GM21526 (cell line): ENCODE measurements around the gene ARFRP1.

Source experiments
- ATAC-seq: cut with Tn5 transposase; IDR thresholded peaks from one replicate; pipeline ENCODE4 v1.9.1; 2021; ENCODE audit warnings: moderate library complexity; ENCODE audit not compliant: unreplicated experiment, low FRiP score

ARFRP1 gene

GRCh38 chr20:63744158-63744557, 36.4 kb upstream of the ARFRP1 start:
- no peak for ATAC-seq

DNA sequence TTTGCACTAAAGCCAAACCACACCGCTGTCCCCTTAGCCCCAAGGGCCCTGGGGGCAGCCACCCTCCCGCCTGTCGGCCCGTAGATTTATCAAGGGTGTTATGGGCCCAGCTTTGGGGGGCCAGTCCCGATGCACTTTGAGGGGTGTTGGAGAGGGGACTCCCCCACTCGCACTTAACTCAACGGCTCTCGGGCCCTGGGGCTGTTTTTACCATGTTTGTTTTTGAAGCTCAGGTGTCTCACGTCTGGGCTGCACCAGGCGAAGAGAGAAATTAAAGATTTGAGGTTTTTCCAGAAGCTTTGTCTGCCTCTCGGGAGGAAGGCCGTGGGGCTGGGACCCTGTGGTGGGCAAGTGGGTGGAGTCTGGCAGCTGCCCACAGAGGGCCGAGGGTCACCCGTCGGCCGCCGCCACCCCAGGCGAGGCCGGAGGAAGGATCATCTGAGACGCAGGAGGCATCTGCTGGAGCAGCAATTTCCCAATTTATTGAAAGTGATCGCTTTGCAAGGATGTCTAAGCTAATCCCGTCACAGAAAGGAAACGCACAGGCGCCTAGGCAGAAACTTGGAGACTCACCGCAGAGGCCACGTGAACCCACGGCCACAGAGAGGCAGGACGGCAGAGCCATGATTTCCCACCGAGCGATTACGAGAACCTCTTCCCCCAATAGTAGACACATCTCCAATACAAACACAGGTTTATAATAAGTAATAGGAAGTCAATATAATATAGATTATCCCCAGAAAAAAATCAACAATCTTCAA, 35.6 kb upstream of the ARFRP1 start:
- ATAC-seq = no peak

- ATAC-seq = no peak
Observed at GRCh38 chr20:63742381-63743024, 34.7 kb upstream of the ARFRP1 start.

DNA sequence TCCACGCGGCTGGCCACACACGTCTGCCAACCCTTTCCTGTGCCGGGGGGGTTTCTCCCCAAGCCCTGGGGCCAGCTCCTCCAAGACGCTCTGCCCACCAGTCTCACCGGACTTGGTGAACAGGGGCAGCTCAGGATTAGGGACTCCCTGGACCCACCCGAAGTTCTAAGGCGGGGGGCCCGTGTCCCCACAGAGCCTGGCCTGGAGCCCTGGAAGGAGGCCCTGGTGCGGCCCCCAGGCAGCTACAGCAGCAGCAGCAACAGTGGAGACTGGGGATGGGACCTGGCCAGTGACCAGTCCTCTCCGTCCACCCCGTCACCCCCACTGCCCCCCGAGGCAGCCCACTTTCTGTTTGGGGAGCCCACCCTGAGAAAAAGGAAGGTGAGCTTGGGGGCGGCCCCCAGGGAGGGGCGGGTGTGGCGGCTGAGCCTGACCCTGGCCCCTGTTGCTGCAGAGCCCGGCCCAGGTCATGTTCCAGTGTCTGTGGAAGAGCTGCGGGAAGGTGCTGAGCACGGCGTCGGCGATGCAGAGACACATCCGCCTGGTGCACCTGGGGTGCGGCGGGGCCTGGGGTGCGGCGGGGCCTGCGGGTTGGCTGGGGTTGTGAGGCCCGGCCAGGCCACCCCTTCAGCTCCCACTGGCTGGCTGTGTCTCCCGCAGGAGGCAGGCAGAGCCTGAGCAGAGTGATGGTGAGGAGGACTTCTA, 34.1 kb upstream of the ARFRP1 start:
- ATAC-seq = no peak

- ATAC-seq = no peak
Observed at GRCh38 chr20:63741354-63741675, 33.5 kb upstream of the ARFRP1 start.

DNA sequence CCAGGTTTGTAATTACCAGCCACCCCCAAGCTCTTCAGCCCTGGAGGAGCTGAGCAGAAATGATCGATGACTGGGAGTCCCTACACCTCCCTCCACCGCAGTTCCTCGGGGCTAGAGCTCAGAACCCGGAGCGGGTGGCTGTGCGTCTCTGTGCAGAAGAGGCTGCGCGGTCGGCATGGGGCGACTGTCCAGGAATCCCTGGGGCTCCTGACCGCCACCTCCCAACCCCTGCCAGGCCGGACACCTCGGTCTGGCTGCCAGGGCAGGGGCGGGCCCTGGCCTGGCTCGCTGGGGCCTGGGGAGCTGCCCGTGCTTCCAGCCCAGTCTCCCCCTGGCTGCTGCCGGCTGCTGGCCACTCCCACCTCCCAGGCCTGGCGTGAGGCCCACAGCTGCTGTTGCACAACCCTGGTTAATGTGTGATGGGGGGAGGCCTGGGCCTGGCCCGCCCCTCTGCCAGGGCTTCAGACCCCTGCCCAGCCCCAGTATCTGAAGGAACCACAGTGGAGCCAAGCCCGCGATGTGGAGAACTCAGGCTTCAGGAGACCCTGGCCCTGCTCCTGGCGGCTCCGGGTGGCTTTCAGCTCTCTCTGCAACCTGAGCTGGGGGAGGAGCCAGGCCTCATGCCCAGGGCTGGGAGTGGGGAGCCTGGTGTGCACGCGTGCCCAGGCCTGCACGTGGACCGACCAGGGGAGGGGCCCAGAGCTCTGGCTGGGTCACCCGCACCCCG, 33.0 kb upstream of the ARFRP1 start:
- no peak for ATAC-seq

GRCh38 chr20:63740070-63740626, 32.4 kb upstream of the ARFRP1 start:
- ATAC-seq = no peak

DNA sequence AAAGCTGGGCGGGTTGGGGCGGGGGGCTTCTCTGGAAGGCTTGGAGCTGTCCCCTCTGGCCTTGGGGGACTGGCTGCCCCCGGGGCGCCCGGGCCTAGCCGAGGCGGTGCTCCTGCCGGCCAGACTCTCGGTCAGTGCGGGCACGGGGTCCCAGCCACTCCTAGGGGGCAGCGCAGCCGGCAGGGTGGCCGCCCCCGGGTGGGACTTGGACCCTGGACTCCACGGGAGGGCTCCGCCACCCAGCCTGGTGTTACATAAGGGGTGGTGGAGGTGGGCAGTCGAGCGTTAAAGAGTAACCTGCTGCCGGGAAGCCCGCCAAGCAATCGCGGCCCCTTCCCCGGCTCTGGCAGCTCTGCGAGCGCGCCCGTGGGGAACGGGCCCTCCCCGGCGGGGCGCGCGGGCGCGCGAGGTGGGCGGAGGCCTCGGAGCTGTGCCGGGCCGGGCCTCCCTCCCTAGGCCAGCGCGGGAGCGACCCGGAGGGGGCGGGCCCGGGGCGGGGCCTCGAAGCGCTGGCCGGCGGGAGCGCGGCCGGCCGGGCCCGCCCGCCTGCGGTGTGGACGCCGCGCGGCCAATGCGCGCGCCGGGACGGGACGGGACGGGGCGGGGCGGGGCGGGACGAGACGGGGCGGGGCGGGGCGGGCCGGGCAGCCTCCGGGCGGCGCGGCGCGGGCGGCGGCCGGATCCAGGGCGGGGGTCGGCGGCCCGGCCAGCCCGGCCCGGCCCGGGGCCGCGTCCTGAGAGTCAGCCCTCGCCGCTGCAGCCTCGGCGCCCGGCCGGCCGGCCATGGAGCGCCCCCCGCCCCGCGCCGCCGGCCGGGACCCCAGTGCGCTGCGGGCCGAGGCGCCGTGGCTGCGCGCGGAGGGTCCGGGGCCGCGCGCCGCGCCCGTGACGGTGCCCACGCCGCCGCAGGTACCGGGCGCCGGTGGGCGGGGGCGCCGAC, 31.6 kb upstream of the ARFRP1 start, which contains the start of gene SLC2A4RG:
TSS of gene SLC2A4RG (plus strand) at position 647 of the 940 bp plus-strand sequence. CDS start at position 784, 137 bp downstream.
- no peak for ATAC-seq

GRCh38 chr20:63738687-63739129, 30.9 kb upstream of the ARFRP1 start:
- ATAC-seq = no peak

DNA sequence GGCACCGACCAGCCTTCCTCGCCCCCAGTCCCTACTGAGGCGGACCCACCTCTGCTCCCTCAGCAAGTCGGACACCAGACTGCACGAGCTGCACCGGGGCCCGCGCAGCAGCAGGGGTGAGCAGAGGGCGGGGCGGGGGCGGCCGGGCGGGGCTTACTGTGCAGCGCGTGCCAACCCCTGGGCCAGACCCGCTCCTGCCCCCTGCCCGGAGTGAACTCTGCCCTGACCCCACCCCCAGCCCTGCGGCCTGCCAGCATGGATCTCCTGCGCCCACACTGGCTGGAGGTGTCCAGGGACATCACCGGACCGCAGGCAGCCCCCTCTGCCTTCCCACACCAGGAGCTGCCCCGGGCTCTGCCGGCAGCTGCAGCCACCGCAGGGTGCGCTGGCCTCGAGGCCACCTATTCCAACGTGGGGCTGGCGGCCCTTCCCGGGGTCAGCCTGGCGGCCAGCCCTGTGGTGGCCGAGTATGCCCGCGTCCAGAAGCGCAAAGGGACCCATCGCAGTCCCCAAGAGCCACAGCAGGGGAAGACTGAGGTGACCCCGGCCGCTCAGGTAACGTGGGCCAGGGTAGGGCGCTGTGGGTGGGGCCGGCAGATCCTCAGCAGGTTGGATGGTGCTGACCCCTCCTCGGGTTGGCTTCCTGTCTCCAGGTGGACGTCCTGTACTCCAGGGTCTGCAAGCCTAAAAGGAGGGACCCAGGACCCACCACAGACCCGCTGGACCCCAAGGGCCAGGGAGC, 30.3 kb upstream of the ARFRP1 start:
- no peak for ATAC-seq

GRCh38 chr20:63737695-63737944, 29.8 kb upstream of the ARFRP1 start:
- ATAC-seq = no peak

DNA sequence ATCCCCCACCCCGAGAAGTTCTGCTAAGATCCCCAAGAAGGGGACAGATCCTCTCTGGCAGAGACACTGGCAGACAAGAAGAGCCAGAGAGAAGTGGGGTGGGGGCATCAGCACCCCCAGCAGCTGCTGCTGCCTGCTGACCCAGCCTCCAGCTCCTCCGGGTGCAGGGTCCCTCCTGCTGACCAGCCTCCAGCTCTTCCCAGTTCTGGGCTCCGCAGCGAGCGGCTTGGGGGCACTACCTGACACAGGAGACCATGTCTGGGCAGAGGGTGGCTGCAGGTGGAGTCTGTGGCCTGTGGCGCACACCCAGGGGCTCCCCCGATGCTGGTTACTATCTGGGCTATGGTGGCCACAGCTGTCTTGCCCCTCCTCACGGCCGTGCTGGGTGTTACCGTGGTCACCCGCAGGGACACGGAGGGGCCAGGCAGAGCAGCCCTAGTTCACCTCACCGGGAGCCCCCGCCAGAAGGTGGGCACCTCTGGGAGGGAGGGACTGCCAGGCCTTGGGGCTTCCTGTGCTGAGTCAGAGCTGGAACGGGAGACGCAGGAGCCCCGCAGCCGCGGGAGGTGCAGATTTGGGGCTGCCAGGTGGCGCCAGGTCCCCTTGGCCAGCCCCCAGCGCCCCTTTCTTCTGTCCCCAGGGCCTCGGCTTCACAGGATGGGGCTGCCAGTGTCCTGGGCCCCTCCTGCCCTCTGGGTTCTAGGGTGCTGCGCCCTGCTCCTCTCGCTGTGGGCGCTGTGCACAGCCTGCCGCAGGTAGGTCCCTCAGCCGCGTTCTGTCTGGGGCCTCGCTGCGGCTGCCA, 29.3 kb upstream of the ARFRP1 start:
- no peak for ATAC-seq

GRCh38 chr20:63735859-63736718, 28.3 kb upstream of the ARFRP1 start, which contains the start of gene LIME1:
Gene LIME1, plus strand, starts transcription at chr20:63736664. Its CDS starts 886 bp downstream, at chr20:63737550.
- no peak for ATAC-seq

DNA sequence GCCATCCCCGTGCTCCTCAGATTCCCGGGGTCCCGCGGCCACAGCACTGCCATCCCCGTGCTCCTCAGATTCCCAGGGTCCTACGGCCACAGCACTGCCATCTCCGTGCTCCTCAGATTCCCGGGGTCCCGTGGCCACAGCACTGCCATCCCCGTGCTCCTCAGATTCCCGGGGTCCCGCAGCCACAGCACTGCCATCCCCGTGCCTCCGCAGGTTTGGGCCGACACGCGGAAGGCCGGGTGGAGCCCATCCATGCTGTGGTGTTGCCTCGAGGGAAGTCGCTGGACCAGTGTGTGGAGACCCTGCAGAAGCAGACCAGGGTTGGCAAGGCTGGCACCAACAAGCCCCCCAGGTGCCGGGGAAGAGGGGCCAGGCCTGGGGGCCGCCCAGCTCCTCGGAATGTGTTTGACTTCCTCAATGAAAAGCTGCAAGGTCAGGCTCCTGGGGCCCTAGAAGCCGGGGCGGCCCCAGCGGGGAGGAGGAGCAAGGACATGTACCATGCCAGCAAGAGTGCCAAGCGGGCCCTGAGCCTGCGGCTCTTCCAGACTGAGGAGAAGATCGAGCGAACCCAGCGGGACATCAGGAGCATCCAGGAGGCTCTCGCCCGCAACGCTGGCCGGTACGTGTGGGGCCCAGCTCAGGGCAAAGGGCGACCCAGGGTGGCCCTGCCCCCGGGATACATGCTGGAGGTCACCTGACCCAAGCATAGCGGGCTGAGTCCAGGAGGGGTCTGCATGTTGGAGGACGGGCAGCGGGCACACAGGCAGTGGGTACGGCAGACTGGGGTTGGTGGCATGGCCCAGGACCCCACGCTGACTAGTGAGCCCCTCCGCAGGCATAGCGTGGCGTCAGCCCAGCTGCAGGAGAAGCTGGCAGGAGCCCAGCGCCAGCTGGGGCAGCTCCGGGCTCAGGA, 27.4 kb upstream of the ARFRP1 start:
- ATAC-seq = no peak

DNA sequence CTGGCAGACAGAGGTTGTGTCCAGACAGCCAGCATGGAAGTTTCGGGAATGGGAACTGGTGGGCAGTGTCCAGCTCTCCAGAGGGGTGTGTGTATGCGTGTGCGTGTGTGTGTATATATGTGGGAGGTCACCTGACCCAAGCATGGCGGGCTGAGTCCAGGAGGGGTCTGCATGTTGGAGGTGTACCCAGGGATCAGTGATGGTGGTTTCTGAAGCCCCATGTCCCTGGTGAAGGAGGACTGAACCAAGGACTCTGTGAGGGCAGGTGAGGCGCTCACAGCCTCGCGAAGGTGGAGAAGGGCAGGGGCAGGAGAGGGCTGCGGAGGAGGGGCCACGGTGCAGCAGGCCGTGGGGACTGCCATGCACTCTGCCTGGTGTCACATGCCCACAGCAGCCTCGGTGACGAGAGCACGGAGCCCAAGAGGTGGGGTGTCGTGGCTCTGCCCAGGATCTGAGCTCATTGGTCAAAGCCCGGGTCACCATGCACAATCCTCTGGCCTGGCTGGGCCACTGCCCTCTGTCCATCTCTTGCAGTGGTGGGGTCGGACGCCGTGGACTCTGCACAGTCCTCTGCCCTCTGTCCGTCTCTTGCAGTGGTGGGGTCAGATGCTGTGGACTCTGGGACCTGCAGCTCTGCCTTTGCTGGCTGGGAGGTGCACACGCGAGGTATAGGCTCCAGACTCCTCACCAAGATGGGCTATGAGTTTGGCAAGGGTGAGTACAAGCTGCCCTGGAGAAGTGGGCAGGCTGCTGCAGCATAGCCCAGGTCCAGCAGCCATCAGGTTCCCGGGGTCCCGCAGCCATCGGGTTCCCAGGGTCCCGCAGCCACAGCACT, 26.6 kb upstream of the ARFRP1 start:
- no peak for ATAC-seq
